Measurements from ENCODE around the gene ACP7.
"Not testable (repeated sequence)": the region's sequence is repeated elsewhere in the genome, so short reads cannot be mapped to it uniquely, and the experiment has no call there.

The ACP7 gene

GRCh38 chr19:39083983-39084731, at the start of gene ACP7:
Gene ACP7, plus strand, starts transcription at chr19:39084368. Its CDS starts 902 bp downstream, at chr19:39085270.
- DNase-seq (ENCODE audit: low read depth, low spot score): no peak

GRCh38 chr19:39036581-39036980, 47.6 kb upstream of the ACP7 start:
- DNase-seq (ENCODE audit: low read depth, low spot score): no peak

- no peak for DNase-seq (ENCODE audit: low read depth, low spot score)
Measured at GRCh38 chr19:39037194-39037593, 47.0 kb upstream of the ACP7 start.

GRCh38 chr19:39038098-39038497, 46.1 kb upstream of the ACP7 start:
- DNase-seq (ENCODE audit: low read depth, low spot score): no peak

- DNase-seq (ENCODE audit: low read depth, low spot score): no peak
Measured at GRCh38 chr19:39045506-39045905, 38.7 kb upstream of the ACP7 start.

- DNase-seq (ENCODE audit: low read depth, low spot score): no peak
Measured at GRCh38 chr19:39046037-39046821, 37.9 kb upstream of the ACP7 start.

GRCh38 chr19:39047073-39047472, 37.1 kb upstream of the ACP7 start:
- no peak for DNase-seq (ENCODE audit: low read depth, low spot score)

GRCh38 chr19:39052243-39052746, 31.9 kb upstream of the ACP7 start:
- DNase-seq (ENCODE audit: low read depth, low spot score): peak; percentile 44

GRCh38 chr19:39052846-39053245, 31.3 kb upstream of the ACP7 start:
- no peak for DNase-seq (ENCODE audit: low read depth, low spot score)

- no peak for DNase-seq (ENCODE audit: low read depth, low spot score)
Measured at GRCh38 chr19:39053276-39054090, 30.7 kb upstream of the ACP7 start.

- DNase-seq (ENCODE audit: low read depth, low spot score): no peak
Measured at GRCh38 chr19:39054091-39054470, 30.1 kb upstream of the ACP7 start.

GRCh38 chr19:39057615-39058014, 26.6 kb upstream of the ACP7 start:
- no peak for DNase-seq (ENCODE audit: low read depth, low spot score)

- DNase-seq (ENCODE audit: low read depth, low spot score): no peak
Measured at GRCh38 chr19:39059302-39059701, 24.9 kb upstream of the ACP7 start.

GRCh38 chr19:39060171-39060570, 24.0 kb upstream of the ACP7 start:
- DNase-seq (ENCODE audit: low read depth, low spot score): no peak

GRCh38 chr19:39064405-39064804, 19.8 kb upstream of the ACP7 start:
- DNase-seq (ENCODE audit: low read depth, low spot score): no peak

- no peak for DNase-seq (ENCODE audit: low read depth, low spot score)
Measured at GRCh38 chr19:39065928-39066327, 18.2 kb upstream of the ACP7 start.

- no peak for DNase-seq (ENCODE audit: low read depth, low spot score)
Measured at GRCh38 chr19:39067104-39067503, 17.1 kb upstream of the ACP7 start.

GRCh38 chr19:39068259-39068658, 15.9 kb upstream of the ACP7 start:
- not testable (repeated sequence) for DNase-seq (ENCODE audit: low read depth, low spot score)

- DNase-seq (ENCODE audit: low read depth, low spot score): no peak
Measured at GRCh38 chr19:39070888-39071287, 13.3 kb upstream of the ACP7 start.

GRCh38 chr19:39074205-39074692, 9.9 kb upstream of the ACP7 start:
- DNase-seq (ENCODE audit: low read depth, low spot score): no peak

- DNase-seq (ENCODE audit: low read depth, low spot score): no peak
Measured at GRCh38 chr19:39074942-39075341, 9.2 kb upstream of the ACP7 start.

- no peak for DNase-seq (ENCODE audit: low read depth, low spot score)
Measured at GRCh38 chr19:39077323-39077722, 6.8 kb upstream of the ACP7 start.

Data from activated CD4-positive, CD25-positive, alpha-beta regulatory T cell treated with anti-CD3 and anti-CD28 coated beads, Interleukin-2, amount 50 U/mL, for 16 hours (primary cell).